Effector memory CD8-positive, alpha-beta T cell (primary cell): Measurements from ENCODE around the gene NLGN3.
A peak's percentile ranks its signal among the peaks of the same experiment; 100 is the strongest.

Source experiments
- ATAC-seq: fragments of 150-1000 bp; cut with Tn5 transposase; replicated peaks from 2 replicates; pipeline ENCODE4 v1.10.0; 2021; ENCODE audit warnings: mild to moderate bottlenecking, moderate library complexity
- DNase-seq, 3 experiments: peaks; one replicate each; pipeline ENCODE4 v3.0.0; 2021
- H3K27ac Mint-ChIP-seq, 2 donors: one replicate each; pipeline ENCODE4 v1.8.0; 2022; ENCODE audit warnings: mild to moderate bottlenecking in 2 of 2, mixed read lengths in 2 of 2, moderate library complexity in 2 of 2
- H3K27me3 Mint-ChIP-seq, 2 donors: one replicate each; pipeline ENCODE4 v1.8.0; 2022; ENCODE audit warnings: mixed read lengths in 2 of 2
- H3K36me3 Mint-ChIP-seq: one replicate; pipeline ENCODE4 v1.8.0; 2022; ENCODE audit warnings: mild to moderate bottlenecking, moderate library complexity, mixed read lengths; ENCODE audit not compliant: insufficient read depth
- H3K4me1 Mint-ChIP-seq, 2 donors: one replicate each; pipeline ENCODE4 v1.8.0; 2022; ENCODE audit warnings: low read depth in 2 of 2, mixed read lengths in 2 of 2
- H3K4me3 Mint-ChIP-seq, 2 donors: one replicate each; pipeline ENCODE4 v1.8.0; 2022; ENCODE audit warnings: mild to moderate bottlenecking in 2 of 2, mixed read lengths in 2 of 2, moderate library complexity in 2 of 2
- H3K9me3 Mint-ChIP-seq, 2 donors: one replicate each; pipeline ENCODE4 v1.8.0; 2022; ENCODE audit warnings: mixed read lengths in 2 of 2
- total RNA-seq, 9 experiments: gene quantifications; one replicate each; lab custom pipeline; 2026; lab: John Stamatoyannopoulos, UW

NLGN3 gene
- total RNA-seq = 0.55 to 16.1 (median 4.2) reads per million in 9 experiments

GRCh38 chrX:71144651-71145050 is at the start of gene NLGN3:
TSS of gene NLGN3 (plus strand) at chrX:71144841. CDS start at chrX:71147750, 2,909 bp downstream.
- DNase-seq (no peak), ATAC-seq (no peak)
- no peaks in the 10 kb centered on the region for H3K9me3 Mint-ChIP-seq
- H3K36me3 Mint-ChIP-seq = peaks cover 34% of the 10 kb centered on the region
- H3K27ac Mint-ChIP-seq = peak within 1 kb of the TSS in 1 of 2 donors; percentile 72
- peak within 1 kb of the TSS in 1 of 2 donors; percentile 36 for H3K4me3 Mint-ChIP-seq
- no peaks in the 10 kb centered on the region for H3K27me3 Mint-ChIP-seq
- peaks cover 10% of the 10 kb centered on the region in 2 donors for H3K4me1 Mint-ChIP-seq

GRCh38 chrX:71095033-71095432 is 49.6 kb upstream of the NLGN3 start:
- H3K4me3 Mint-ChIP-seq = peak overlapping the region; percentile 93 to 95
- H3K27ac Mint-ChIP-seq = peak overlapping the region; percentile 95
- no peaks in the 10 kb centered on the region for H3K9me3 Mint-ChIP-seq
- H3K4me1 Mint-ChIP-seq = peaks cover 17 to 24% of the 10 kb centered on the region in 2 donors
- peaks cover 8% of the 10 kb centered on the region for H3K36me3 Mint-ChIP-seq
- ATAC-seq = no peak
- no peaks in the 10 kb centered on the region for H3K27me3 Mint-ChIP-seq
- no peak for DNase-seq

- H3K4me1 Mint-ChIP-seq = peaks cover 17 to 26% of the 10 kb centered on the region in 2 donors
- H3K4me3 Mint-ChIP-seq = peak within 1 kb of the TSS; percentile 93 to 95
- H3K27me3 Mint-ChIP-seq = no peaks in the 10 kb centered on the region
- H3K9me3 Mint-ChIP-seq = no peaks in the 10 kb centered on the region
- peak; percentile 85 for ATAC-seq
- DNase-seq = peak; percentile 81 to 83 (median 81)
- peak within 1 kb of the TSS; percentile 95 for H3K27ac Mint-ChIP-seq
- H3K36me3 Mint-ChIP-seq = peaks cover 8% of the 10 kb centered on the region
Observed at GRCh38 chrX:71095555-71095980, 49.1 kb upstream of the NLGN3 start, which contains the start of gene FOXO4. TSS of gene FOXO4 (plus strand) at chrX:71095851. CDS start at chrX:71096529, 678 bp downstream.

- Mint-ChIP-seq H3K27ac (peak overlapping the region; percentile 95), H3K4me1 (peaks cover 20 to 32% of the 10 kb centered on the region in 2 donors), H3K36me3 (peaks cover 14% of the 10 kb centered on the region)
Observed at GRCh38 chrX:71095981-71096759, 48.5 kb upstream of the NLGN3 start.

GRCh38 chrX:71096760-71097032 is 47.9 kb upstream of the NLGN3 start:
- Mint-ChIP-seq H3K27me3 (no peaks in the 10 kb centered on the region), H3K36me3 (peaks cover 19% of the 10 kb centered on the region), H3K4me1 (peaks cover 21 to 37% of the 10 kb centered on the region in 2 donors), H3K27ac (peak overlapping the region; percentile 35 to 95), H3K4me3 (peak overlapping the region; percentile 93 to 95), H3K9me3 (no peaks in the 10 kb centered on the region)
- ATAC-seq (no peak), DNase-seq (no peak)

More at GRCh38 chrX:71095981-71096759, 48.5 kb upstream of the NLGN3 start:
- Mint-ChIP-seq H3K4me3 (peak overlapping the region; percentile 93 to 95), H3K9me3 (no peaks in the 10 kb centered on the region), H3K27me3 (no peaks in the 10 kb centered on the region)
- DNase-seq (peak in 1 of 3 experiments; percentile 53), ATAC-seq (peak; percentile 63)

GRCh38 chrX:71098302-71098701 is 46.3 kb upstream of the NLGN3 start:
- Mint-ChIP-seq H3K4me1 (peaks cover 31 to 43% of the 10 kb centered on the region in 2 donors), H3K27me3 (no peaks in the 10 kb centered on the region), H3K36me3 (peaks cover 31% of the 10 kb centered on the region), H3K9me3 (no peaks in the 10 kb centered on the region), H3K4me3 (peak overlapping the region; percentile 40 to 41), H3K27ac (peak overlapping the region in 1 of 2 donors; percentile 68)
- peak; percentile 67 to 76 (median 74) for DNase-seq
- peak; percentile 45 for ATAC-seq

GRCh38 chrX:71098951-71099506 is 45.6 kb upstream of the NLGN3 start:
- peak overlapping the region; percentile 68 to 88 for H3K27ac Mint-ChIP-seq
- H3K36me3 Mint-ChIP-seq = peaks cover 38% of the 10 kb centered on the region
- H3K9me3 Mint-ChIP-seq = no peaks in the 10 kb centered on the region
- peak overlapping the region in 1 of 2 donors; percentile 25 for H3K4me3 Mint-ChIP-seq
- no peaks in the 10 kb centered on the region for H3K27me3 Mint-ChIP-seq
- ATAC-seq (no peak), DNase-seq (no peak)
- peaks cover 38 to 47% of the 10 kb centered on the region in 2 donors for H3K4me1 Mint-ChIP-seq

- Mint-ChIP-seq H3K9me3 (no peaks in the 10 kb centered on the region), H3K4me1 (peaks cover 45 to 53% of the 10 kb centered on the region in 2 donors), H3K36me3 (peaks cover 43% of the 10 kb centered on the region), H3K4me3 (peak overlapping the region in 1 of 2 donors; percentile 25), H3K27me3 (no peaks in the 10 kb centered on the region), H3K27ac (peak overlapping the region; percentile 68 to 88)
- no peak for DNase-seq
- ATAC-seq = no peak
Observed at GRCh38 chrX:71099736-71100135, 44.9 kb upstream of the NLGN3 start.

- ATAC-seq (no peak), DNase-seq (no peak)
- peak overlapping the region; percentile 68 to 93 for H3K27ac Mint-ChIP-seq
- peak overlapping the region in 1 of 2 donors; percentile 46 for H3K4me3 Mint-ChIP-seq
- H3K4me1 Mint-ChIP-seq = peaks cover 52% of the 10 kb centered on the region in 2 donors
- H3K9me3 Mint-ChIP-seq = no peaks in the 10 kb centered on the region
- H3K27me3 Mint-ChIP-seq = no peaks in the 10 kb centered on the region
- peaks cover 47% of the 10 kb centered on the region for H3K36me3 Mint-ChIP-seq
Observed at GRCh38 chrX:71100581-71101505, 43.8 kb upstream of the NLGN3 start.

GRCh38 chrX:71102292-71102691 is 42.3 kb upstream of the NLGN3 start:
- peaks cover 60% of the 10 kb centered on the region in 2 donors for H3K4me1 Mint-ChIP-seq
- H3K9me3 Mint-ChIP-seq = no peaks in the 10 kb centered on the region
- H3K27me3 Mint-ChIP-seq = no peaks in the 10 kb centered on the region
- no peak for DNase-seq
- H3K27ac Mint-ChIP-seq = peak overlapping the region; percentile 93
- peaks cover 55% of the 10 kb centered on the region for H3K36me3 Mint-ChIP-seq
- no peak for ATAC-seq
- peak overlapping the region; percentile 77 to 78 for H3K4me3 Mint-ChIP-seq

- Mint-ChIP-seq H3K27ac (peak overlapping the region; percentile 93), H3K9me3 (no peaks in the 10 kb centered on the region), H3K4me1 (peaks cover 64 to 65% of the 10 kb centered on the region in 2 donors), H3K4me3 (peak overlapping the region; percentile 77 to 78), H3K36me3 (peaks cover 65% of the 10 kb centered on the region), H3K27me3 (no peaks in the 10 kb centered on the region)
- ATAC-seq = peak; percentile 65
- DNase-seq = peak; percentile 52 to 57 (median 53)
Observed at GRCh38 chrX:71103110-71103983, 41.3 kb upstream of the NLGN3 start.

GRCh38 chrX:71105628-71106027 is 39.0 kb upstream of the NLGN3 start:
- DNase-seq (no peak), ATAC-seq (no peak)
- Mint-ChIP-seq H3K36me3 (peaks cover 86% of the 10 kb centered on the region), H3K4me3 (peak overlapping the region; percentile 77 to 94), H3K27ac (peak overlapping the region; percentile 91 to 98), H3K27me3 (no peaks in the 10 kb centered on the region), H3K4me1 (peaks cover 62 to 77% of the 10 kb centered on the region in 2 donors), H3K9me3 (no peaks in the 10 kb centered on the region)
